Activated CD8-positive, alpha-beta memory T cell treated with anti-CD3 and anti-CD28 coated beads, Interleukin-2, amount 50 U/mL, for 24 hours (primary cell): ENCODE data around the gene PNKD.
A peak's percentile ranks its signal among the peaks of the same experiment; 100 is the strongest.

ENCODE experiments used
- DNase-seq: peaks from one replicate; pipeline ENCODE4 v3.0.0-alpha.2; 2020; ENCODE audit errors: extremely low read depth

Gene PNKD, protein sequence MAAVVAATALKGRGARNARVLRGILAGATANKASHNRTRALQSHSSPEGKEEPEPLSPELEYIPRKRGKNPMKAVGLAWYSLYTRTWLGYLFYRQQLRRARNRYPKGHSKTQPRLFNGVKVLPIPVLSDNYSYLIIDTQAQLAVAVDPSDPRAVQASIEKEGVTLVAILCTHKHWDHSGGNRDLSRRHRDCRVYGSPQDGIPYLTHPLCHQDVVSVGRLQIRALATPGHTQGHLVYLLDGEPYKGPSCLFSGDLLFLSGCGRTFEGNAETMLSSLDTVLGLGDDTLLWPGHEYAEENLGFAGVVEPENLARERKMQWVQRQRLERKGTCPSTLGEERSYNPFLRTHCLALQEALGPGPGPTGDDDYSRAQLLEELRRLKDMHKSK

DNA sequence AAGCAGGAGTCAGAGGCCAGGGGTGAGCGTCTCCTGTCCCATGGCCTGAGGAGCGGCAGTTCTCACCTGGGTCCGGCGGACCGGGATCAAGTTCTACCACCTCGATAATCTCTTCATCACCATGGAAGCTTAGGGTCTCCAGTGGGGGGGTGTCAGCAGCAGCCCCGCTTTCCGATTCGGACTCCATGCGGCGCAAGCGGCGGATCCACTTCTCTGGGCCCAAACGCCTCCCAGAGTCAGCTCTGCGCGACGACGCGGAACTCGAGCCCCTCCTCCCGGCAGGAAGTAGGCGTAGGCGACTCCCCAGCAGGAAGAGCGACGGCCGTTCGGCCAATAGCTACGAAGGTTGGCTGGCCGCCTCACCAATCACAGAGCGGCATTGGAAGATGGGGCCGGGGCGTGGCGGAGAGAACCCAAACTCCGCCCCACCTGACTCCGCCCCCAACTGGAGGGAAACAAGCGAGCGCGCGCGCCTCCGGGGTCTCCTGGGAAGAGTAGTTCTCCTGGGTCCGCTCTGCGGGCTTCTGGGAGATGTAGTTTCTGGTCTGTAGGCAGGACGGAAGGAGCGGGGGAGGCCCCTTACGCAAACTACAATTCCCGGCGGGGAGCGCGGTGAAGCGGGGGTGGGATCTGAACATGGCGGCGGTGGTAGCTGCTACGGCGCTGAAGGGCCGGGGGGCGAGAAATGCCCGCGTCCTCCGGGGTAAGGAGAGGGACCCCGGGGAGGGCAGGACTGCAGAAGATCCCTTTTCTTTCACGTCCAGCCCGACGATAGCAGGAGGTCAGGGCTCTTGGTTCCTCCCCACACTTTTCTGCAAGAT is at the start of gene PNKD, which contains the start of gene AAMP:
Gene PNKD (plus strand): TSS at position 620 of the 821 bp plus-strand sequence. CDS start 17 bp downstream, at position 637.
Gene AAMP (minus strand): TSS at position 238 of the 821 bp plus-strand sequence. CDS start 51 bp downstream, at position 187.
- peak; percentile 99 for DNase-seq

DNA sequence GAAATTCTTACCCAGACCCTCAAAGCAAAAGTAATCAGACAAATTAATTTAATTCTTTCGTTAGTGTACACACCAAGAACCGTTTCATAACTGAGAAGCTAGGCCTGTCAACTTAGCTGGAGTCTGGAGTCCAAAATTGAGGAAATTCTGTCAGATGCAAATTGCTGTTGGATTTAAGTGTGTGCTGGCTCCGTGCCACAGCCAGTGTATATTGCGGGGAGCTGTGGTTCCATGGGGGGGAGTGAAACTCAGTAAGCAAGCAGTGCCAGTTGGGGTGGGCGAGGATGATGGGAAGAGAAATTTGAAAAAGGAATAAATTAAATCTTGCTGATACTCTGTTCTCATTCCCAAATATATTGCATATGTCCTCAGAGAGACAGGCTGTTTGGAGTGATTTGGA is 49.3 kb upstream of the PNKD start:
- DNase-seq = no peak

DNA sequence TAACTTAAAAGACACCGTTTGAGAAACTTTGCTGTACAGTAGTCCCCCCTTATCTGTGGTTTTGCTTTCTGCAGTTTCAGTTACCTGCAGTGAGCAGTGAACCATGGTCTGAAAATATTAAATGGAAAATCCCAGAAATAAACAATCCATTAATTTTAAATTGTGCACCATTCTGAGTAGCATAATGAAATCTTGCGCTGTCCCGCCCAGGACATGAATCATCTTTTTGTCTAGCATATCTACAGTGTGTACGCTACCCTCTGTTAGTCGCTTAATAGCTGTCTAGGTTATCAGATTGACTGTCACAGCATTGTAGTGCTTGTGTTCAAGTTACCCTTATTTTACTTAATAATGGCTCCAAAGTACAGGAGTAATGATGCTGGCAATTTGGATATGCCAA is 47.3 kb upstream of the PNKD start:
- DNase-seq = no peak

DNA sequence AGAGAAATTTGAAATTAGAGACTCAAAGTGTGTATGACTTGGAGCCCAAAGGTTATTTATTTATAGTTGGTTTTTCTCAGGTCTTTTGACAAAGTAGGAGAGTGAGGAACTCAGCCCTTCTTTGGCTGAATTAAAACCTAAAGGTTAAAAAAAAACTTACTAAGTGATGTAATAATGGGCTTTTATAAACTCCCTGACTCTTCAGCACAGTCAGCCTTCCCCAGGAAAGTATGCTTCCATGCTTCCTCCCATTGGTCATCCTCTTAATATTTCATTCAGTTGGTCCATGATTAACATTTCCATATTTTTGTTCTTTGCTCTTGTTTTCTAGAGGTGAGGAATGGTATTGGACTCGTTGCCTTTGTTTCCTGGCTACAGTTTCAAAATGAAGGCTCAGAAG is 46.1 kb upstream of the PNKD start:
- no peak for DNase-seq

DNA sequence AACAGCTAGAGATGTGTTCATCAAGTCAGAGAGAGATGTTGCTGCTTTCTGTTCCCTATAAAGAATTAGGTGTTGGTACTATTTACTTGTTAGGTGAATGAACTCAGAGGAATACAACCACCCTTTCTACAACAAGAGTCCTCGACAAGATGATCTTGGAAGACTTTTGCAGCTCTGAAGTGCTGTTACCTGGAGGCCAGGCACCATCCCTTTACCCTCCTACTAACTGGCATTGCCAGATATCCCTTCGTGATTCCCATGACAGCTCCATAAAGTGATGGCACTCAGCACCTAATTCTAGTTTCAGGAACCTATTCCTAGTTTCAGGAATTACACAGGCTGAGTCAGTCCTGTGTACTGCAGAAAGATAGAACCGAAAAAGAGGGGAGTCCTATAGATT is 43.4 kb upstream of the PNKD start:
- DNase-seq = no peak

DNA sequence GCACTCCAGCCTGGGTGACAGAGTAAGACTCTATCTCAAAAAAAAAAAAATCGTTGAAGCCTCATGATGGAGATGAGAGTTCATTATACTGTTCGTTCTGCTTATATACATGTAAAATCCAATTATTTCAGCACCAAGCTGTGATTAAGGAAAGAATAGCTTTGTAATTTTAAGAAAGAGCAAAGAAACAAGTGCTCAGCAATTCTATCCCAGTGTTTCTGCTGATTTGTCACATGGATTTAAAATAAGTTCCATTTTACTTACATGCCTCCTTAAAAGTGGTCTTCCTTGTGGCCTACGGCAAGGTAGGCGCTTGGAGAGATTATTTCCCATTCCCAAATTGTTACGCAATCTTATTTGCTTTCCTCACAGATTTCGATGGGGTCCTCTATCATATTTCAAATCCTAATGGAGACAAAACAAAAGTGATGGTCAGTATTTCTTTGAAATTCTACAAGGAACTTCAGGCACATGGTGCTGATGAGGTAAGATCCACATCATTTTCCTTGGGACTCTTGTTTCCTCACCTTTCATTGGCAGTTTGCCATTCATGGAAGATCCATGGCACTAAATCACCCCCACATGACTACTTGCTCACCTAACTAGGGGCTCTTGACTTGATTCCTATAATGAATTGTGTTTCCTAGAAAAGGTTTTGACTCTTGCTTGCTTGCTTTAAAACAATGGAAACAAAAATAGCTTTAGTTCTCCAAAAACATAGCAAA is 41.8 kb upstream of the PNKD start:
- DNase-seq = no peak

DNA sequence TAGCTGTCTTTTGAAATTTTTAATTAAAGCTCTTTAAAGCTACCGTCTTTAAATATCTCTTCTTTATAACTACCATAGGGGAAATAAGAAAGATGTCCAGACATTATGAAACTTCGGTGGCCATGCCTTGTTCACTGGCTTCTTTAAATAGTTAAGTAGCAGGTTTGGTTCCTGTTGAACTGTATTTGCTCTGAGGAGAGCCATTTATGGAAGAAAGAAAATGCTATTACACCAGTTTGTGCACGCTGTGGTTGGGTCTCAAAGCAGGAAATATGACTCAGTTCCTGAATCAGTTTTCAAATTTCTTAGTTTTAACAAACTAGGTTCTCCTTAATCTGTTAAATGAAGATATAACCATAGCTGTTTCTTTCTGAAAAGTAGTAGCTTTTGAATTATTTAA is 41.1 kb upstream of the PNKD start:
- DNase-seq = no peak

DNA sequence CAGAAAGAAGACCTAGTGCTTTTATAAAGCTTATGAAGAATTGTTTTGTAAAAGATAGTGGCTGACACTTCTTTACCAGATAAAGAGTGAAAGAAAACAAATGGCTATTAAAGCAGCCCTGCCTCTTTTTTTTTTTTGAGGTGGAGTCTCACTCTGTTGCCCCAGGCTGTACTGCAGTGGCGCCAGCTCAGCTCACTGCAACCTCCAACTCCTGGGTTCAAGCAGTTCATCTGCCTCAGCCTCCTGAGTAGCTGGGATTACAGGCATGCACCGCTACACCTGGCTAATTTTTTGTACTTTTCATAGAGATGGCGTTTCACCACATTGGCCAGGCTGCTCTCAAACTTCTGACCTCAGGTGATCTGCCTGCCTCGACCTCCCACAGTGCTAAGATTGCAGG is 40.5 kb upstream of the PNKD start:
- DNase-seq = no peak

DNA sequence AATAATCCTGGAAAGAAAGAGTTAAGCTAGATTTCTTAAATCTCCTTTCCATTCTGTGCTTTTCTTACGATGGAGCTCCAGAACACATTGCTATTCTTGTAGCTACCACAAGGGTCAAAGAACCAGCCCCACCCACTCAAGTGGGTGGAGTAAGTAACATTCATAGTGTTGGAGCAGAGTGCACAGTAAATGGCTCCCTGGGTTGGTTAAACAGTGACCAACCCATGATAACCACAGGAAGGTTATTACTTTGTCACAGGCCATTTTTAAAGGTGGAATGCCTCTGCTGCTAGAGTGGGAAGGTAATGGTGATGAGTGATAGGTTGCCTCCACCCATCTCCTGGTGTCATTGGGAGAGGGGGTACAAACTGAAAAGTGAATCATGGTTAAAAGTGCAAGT is 39.4 kb upstream of the PNKD start:
- no peak for DNase-seq

DNA sequence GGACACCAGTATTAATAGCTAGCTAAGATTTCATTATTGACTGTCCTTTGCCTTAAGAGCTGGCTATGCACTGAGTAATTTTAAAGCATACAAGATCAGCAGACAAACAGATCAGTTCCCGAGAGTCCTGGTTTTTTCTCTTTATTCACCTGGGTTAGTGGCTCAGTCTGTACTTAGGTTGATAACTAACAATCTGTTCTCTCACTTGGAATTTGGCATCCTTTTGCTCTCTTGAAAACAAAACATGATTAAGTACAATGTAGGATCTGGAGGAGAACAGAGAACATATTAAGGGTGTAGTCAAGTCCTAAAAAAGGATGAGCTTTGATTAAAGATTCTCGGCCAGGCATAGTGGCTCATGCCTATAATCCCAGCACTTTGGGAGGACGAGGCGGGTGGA is 36.8 kb upstream of the PNKD start:
- no peak for DNase-seq

DNA sequence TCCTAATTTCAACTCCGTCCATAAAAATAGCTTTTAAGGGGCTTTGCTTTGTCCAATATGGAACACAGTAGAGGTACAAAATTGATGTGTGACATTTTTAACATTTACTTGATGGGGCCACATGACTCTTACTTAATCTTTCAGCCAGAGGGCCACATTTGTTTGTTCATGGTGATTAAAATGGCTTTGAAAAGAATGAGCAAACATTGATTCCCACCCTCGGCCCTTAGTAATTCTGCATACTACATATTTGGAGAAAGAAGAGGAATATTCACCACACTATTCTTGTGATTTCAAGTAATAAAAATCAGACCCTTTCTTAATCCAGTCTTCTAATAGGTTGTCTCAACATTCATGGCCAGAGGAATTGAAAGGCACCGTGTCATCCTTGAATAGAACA is 35.8 kb upstream of the PNKD start:
- DNase-seq = no peak

DNA sequence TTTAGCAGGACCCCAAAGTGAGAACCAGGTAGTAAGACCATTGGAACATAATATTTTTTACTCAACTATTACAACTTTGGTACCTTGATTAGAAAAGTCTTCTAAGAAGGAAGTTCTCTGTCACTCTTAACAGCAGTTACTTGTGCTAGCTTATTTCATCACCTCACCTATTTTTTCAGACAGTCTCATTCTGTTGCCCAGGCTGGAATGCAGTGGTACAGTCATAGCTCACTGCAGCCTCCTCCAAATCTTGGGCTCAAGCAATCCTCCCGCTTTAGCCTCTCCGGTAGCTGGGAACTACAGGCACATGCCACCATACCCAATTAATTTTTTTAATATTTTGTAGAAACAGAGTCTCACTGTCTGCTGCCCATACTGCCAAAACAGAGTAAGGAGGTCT is 35.3 kb upstream of the PNKD start:
- DNase-seq = no peak

DNA sequence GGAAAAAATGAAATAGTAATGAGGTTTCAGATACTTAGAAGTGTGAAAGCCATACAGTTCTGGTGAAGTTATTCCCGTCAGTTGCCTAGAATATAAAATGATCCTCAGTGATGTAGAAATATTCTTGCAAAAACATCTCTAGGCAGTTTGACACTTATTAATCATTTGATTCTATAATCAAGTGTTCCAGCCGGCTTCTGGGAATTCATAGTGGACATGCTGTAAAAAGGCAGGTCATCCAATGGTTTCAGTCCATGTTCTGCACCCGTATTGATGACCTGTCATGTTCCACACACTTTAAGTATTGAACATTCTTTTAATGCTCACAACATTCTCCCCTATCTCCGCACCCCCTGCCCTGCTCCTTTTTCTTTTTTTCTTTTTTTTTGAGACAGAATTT is 33.5 kb upstream of the PNKD start:
- DNase-seq = no peak

DNA sequence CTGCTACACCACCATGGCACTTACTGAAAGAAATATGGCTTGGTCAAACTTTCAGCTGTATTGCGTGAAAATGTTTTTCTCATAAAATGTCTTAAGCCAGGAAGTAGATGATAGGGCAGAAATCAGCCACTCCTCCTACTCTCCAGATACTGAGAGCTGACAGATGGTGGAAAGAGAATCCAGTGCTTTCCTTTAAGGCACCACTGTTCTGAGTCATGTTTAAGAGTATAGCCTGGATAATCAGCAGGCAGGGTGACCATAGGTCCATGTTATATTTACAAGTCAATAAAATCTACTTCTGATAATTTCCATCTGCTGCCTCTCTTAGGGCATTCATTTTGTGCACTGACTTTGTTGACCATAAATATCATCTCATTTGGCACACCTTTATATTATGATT is 31.4 kb upstream of the PNKD start:
- DNase-seq = no peak

DNA sequence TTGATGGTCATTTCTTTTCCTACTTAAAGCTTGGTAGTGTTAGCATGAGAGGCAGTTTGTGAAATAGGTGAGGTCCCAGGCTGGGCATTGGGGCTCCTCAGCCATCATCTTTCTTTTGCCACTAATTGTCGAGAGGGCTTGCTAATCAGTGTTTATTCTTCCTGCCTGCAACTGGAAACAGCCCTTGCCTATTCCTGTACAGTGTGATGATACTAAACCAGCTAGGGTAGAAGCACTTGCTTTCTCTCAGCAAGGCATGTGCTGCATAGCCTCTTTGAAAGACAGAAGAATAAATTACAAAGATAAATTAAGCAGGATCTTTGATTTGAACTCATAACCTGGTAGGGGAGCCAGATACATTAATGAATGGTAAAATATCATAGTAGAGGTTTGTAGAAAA is 26.1 kb upstream of the PNKD start:
- no peak for DNase-seq

DNA sequence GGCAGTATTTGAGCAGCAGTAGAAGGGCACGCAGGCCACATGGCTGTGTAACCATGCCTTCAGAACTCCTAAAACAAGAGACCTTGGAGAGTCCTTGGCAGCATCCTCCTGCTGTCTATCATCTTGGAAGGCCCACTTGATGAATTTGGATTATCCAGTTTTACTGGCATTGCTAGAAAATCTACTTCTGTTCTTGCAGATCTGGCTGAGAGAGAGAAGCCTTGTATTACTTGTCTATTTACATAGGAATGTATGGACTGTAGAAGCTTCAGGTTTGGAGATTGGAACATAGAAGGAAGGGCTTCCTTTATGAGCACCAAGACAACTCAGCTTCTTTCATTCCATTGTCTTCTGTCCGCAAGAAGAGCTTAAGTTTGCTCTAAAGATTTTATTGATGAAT is 25.7 kb upstream of the PNKD start:
- DNase-seq = no peak

DNA sequence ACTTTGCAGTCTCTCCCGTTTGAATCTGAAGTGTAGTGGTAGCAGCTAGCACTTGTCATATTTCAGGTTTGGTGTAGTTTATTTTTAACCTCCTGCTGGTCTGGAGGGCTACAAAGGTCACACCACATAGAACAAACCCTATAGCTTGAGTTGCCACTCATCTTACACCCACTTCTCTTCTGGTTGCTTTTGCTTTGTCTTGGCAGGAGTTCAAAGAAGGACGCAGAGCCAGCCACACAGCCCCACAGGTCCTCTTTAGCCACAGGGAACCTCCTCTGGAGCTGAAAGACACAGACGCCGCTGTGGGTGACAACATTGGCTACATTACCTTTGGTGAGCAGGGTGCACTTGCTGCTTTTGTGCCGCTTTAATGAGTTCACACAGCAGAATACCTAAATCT is 25.1 kb upstream of the PNKD start:
- DNase-seq = no peak

DNA sequence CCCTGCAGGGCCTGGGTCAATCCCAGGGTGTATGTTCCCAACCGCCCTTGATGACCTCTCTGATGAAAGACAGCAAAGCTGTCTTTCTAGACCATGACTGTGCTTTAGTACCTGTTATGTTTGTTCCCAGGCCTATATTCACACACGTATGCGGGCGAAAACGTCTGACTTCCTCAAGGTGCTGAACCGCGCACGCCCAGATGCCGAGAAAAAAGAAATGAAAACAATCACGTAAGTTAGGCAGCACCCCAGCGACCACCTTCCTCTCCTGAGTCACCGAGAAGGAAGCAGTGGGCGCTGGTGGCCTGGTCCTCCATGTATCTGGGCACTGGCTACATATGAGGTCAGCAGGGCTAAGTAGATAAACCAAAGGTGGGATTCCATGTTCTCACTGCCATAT is 20.6 kb upstream of the PNKD start:
- no peak for DNase-seq

DNA sequence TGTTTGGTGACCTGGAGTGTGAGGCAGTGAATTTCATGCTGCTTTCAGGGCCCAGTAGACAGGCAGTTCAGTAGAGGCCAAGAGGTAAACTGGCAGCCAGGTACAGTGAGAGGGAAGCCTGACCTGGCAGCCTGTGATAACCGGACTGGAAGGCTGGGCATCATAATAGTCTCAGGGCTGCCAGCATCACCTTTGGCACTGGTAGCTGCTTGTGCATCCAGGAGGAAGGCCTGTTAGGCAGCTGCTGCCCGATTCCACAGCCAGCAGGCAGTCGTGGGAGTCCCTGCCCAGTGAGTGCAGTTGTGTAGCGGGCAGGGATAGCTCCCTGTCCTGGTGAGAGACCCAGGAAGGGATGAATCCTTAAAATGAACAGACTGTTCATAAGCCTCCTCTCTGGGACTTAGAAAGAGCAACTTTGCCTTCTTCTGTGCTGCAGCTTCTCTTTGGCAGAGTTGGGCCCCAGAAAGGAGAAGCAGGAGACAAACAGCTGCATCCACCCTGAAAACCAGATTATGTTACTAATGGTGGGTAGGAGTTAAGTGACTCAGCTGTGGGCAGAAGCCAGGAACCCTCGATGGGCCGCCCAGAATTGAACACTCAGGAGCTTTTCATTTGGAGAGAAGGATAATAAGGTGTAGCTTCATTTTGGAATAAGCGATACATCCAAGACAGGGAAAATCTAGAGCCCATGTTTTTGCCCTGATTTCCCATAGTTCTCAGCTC is 17.6 kb upstream of the PNKD start:
- no peak for DNase-seq

DNA sequence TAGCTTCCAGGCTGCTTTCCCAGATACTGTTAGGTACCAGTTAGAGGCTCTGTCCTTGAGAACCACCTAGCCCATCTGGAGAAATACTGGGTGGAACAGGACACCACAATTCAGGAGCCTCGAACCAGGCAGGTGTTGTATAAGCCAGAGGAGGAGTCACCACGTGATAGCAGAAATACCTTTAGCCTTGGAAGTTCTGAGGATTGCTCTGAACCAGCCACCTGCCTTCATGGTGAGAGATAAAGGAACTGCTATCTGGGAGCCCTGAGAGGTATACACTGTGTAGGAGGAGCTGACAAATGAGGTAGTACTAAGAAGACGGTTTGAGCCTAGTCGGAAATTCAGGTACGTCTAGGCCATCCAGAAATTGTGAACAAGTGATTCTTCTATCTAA is 17.1 kb upstream of the PNKD start:
- no peak for DNase-seq

DNA sequence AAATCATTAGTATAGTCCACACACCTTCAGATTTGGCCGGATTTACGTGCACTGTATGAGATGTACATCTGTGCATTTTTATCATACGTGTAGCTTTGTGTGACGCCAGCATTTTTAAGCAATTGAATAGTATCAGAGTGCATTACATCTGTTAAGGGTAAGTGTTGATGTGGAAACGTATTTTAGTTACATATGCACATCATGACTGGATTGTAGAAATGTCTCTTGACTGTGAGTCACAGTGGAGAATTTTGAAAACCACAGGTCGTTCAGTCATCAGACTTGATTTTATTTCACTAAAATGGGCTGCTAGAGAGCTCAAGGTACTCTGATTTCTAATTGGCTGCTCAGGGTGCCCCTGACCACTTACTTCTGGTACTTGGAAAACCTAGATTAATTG is 14.9 kb upstream of the PNKD start:
- DNase-seq = no peak
